GM20431 (cell line): ENCODE measurements around the gene BMPR1A.
"Not testable (repeated sequence)": the region's sequence is repeated elsewhere in the genome, so short reads cannot be mapped to it uniquely, and the experiment has no call there.

Experiments
- in situ Hi-C: fragments of 300-500 bp; cut with MseI, MboI; formaldehyde crosslinking; loops from one replicate; pipeline ENCODE4 v1.15.0; 2020; ENCODE audit warnings: low sequenced_read_pairs; ENCODE audit not compliant: unreplicated experiment

Gene BMPR1A

DNA sequence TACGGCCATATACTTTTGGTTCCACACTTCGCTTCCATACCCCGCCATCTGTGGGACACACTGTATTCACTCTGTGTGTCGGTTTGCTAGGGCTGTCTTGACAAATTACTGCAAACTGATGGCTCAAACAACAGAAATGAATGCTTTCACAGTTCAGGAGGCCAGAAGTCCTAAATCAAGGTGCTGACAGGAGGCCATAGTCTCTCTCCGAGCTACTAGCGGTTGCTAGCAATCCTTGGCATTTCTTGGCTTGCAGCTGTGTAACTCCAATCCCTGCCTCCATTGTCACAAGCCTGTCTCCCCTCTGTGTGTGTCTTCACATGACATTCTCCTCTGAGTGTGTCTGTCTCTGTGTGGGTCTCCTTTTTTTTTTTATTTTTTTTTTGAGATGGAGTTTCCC is 28.9 kb upstream of the BMPR1A start:
- in situ Hi-C loops, result no loop called here

DNA sequence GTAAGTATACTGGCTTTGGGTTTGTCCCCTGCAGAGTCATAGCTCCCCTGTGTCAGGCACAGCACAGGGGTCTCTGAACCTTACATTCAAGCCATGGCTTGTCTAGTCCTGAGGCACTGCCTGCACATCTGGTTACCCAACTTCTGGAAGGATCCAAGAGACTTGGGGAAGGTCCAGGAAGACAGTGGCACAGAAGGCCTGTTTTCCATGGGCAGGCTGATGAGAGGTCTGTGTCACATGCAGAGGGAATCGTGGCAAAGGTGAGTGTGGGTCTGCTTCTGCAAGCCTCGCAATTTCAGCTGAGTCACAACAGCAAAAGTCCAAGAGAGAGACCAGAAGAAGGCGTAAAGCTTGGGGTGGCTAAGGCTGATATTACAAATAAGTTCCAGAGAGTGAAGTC is 28.4 kb upstream of the BMPR1A start:
- in situ Hi-C loops, result no loop called here

- in situ Hi-C loops, result no loop called here
These were observed 26.7 kb upstream of the BMPR1A start for GRCh38 chr10:86729677-86730076.

DNA sequence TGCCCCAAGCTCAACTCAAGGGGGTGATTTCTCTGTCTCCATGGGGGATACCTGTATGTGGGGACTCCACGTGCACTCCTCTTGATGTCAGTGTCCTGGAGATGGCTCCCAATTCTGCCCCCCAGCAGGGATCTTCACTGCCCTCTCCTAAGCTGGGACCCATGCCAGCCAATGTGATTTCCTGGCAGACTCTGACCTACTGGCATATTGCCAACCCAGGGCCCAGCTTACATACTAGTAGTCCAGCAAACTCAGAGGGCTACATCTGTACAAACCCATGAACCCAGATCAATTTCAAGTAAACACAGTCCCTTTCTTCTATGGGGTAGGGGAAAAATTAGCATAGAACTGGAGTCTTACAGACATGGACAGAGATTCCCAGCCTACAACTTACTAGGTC is 26.2 kb upstream of the BMPR1A start:
- in situ Hi-C loops, result no loop called here

DNA sequence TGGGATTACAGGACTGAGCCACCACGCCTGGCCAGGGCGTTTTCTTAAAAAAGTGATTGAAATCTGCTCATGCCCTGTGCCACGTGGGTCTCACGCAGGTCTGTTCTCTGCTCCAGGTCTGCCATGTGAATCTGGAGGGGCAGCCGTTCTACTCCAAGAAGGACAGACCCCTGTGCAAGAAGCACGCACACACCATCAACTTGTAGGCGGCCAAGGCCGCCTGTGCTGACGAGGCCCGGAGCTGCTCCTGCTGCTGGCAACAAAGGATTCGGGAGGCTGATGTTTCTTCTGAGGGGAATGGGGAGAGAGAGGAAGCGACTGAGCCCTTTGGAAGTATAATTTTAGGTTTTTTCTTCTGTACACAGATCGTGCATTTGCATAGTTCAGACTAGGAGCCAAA is 23.6 kb upstream of the BMPR1A start:
- in situ Hi-C loops, result no loop called here

DNA sequence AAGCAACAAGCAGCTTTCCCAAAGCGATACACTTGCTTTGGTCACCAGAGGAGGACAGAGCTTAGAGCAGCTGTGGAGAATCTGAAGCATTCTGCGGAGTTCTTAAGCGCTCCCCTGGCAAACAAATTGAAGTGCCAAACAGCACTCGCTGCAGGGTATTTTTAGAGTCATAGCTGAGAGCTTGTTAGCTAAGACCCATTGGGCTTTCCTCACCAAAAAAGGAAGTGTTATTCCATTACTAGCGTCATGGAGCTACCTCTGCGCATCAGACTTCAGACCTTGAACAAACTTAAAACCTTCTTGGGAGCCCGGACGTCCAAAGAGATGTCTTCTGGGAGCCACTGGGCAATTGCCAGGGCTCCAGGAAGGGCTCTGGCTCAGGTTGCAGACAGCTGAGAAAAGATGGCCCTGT is 23.2 kb upstream of the BMPR1A start:
- in situ Hi-C loops, result no loop called here

GRCh38 chr10:86734207-86734988 is 22.0 kb upstream of the BMPR1A start:
- in situ Hi-C loops, result no loop called here

DNA sequence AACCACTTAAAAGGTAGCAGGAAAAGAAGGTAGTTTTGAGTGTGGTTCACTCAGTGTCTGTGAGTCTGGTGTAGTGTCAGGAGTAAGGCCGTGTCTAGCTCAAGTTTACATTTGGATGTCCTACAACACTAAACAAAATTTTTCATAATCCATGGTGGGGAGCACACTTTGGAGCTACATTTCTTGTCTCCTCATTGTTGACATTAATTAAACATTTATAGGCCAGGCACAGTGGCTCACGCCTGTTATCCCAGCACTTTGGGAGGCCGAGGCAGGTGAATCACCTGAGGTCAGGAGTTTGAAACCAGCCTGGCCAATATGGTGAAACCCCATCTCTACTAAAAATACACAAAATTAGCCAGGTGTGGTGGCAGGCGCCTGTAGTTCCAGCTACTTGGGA is 21.1 kb upstream of the BMPR1A start:
- in situ Hi-C loops, result not testable (repeated sequence)

GRCh38 chr10:86742230-86742629 is 14.2 kb upstream of the BMPR1A start:
- in situ Hi-C loops, result no loop called here

- in situ Hi-C loops, result no loop called here
These were observed 12.2 kb upstream of the BMPR1A start for GRCh38 chr10:86744067-86744725.

GRCh38 chr10:86747796-86748581 is 8.4 kb upstream of the BMPR1A start:
- in situ Hi-C loops, result no loop called here

DNA sequence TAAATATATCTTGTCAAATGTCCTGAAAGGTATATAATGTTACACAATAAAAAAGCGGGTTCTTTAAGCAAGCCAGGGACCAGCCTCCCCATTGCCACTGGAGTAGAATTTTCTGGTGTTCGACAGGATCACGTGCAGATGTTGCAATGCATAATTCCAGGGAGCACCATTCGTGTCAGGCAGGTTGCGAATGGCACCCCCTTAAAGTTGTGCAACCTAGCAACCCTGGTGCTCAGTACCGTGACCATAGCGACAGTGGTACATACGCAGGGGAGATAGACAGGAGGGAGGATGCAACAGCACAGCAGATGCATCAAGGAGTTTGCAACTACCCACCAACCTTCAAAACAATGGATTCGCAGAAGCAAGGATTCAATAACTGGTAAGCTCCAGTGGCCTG is 6.6 kb upstream of the BMPR1A start:
- in situ Hi-C loops, result no loop called here

- in situ Hi-C loops, result no loop called here
These were observed 4.9 kb upstream of the BMPR1A start for GRCh38 chr10:86751477-86751876.

GRCh38 chr10:86752311-86752710 is 4.1 kb upstream of the BMPR1A start:
- in situ Hi-C loops, result no loop called here

- in situ Hi-C loops, result no loop called here
These were observed 3.4 kb upstream of the BMPR1A start for GRCh38 chr10:86753051-86753450.

GRCh38 chr10:86753638-86754434 is 2.6 kb upstream of the BMPR1A start:
- in situ Hi-C loops, result no loop called here

GRCh38 chr10:86755454-86755739 is 1.0 kb upstream of the BMPR1A start:
- in situ Hi-C loops, result no loop called here

DNA sequence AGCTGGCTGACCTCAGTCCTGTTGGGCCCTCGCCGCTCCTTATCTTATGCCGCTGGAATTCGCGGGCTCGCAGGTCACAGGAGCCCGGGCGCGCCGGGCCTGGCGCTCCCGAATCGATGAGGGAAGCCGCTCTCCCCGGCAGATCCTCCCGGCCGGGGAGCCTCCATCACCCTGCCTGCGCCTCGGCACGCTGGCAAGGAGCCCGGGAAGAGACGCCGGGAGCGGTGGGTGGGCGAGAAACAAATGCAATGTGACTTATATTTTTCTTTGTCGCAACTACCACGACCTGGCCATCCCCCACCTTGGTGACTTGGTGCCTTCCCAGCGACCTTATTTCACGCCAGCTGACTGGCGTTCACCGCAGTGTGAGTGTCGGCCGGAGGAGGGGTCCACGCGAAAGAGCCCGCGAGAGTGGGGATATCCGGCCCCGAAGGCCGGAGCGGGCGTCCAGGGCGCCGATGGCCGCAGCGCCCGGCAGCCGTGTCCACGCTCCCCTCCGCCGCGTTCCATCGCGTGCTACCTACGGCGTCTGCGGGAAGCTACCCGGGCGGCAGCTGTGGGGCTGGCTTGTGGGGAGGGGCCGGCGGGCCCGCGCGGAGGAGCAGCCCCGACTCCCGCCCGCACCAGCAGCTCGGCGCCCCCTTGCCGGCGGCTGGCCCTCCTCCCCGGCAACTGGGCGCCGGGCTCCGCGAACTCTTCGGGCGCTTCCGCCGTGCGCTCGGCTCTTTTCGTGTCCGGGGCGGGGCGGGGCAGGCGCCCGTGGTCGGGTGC is 494 bp upstream of the BMPR1A start:
- in situ Hi-C loops, result no loop called here

GRCh38 chr10:86757113-86757972 is 924 bp downstream of the BMPR1A start:
- in situ Hi-C loops, result no loop called here
